ENCODE data around the gene PTPRF.

DNA sequence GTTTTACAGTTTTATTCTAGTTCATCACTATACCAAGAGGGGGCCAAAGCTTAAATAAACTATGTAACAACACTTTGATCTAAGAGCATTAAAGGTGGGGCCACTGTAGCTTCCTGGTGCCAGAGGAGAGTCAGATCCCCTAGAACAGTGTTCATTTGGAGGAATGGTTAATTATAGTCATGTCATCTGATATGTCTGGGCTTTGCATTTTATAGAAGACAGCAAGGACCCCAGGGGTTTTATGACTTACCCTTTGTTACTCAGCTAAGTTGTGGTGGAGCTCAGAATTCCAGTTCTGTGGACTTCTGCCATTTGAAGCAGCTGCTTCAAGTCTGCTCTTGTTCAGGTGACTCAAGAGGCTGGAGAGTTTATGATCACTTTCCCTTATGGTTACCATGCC lies 135.9 kb downstream of the PTPRF start:
- TF ChIP-seq CTCF (IDR thresholded peaks at IDR 0.05) (no peak), POLR2A (IDR thresholded peaks at IDR 0.05; ENCODE audit: low read depth) (no peak)
